Endothelial cell of umbilical vein (primary cell): ENCODE data around the gene DAP.

Experiments used
- POLR2A ChIP-seq: IDR thresholded peaks from 2 replicates; pipeline ENCODE4 v1.6.1; 2012; ENCODE audit warnings: low read depth, mild to moderate bottlenecking, control low read depth, low read length
- TF ChIP-seq, protein P1 (sequence below), 2 donors: IDR thresholded peaks; 1 replicate in 1 of 2; 2 replicates in 1 of 2; pipeline ENCODE4 v1.5.1; 2011; ENCODE audit warnings: low read length in 2 of 2, mild to moderate bottlenecking in 2 of 2, moderate library complexity in 2 of 2, control low read depth in 1 of 2, inconsistent platforms in 1 of 2, low read depth in 1 of 2; ENCODE audit not compliant: insufficient read depth in 1 of 2; ENCODE audit errors: extremely low read depth in 1 of 2

DNA sequence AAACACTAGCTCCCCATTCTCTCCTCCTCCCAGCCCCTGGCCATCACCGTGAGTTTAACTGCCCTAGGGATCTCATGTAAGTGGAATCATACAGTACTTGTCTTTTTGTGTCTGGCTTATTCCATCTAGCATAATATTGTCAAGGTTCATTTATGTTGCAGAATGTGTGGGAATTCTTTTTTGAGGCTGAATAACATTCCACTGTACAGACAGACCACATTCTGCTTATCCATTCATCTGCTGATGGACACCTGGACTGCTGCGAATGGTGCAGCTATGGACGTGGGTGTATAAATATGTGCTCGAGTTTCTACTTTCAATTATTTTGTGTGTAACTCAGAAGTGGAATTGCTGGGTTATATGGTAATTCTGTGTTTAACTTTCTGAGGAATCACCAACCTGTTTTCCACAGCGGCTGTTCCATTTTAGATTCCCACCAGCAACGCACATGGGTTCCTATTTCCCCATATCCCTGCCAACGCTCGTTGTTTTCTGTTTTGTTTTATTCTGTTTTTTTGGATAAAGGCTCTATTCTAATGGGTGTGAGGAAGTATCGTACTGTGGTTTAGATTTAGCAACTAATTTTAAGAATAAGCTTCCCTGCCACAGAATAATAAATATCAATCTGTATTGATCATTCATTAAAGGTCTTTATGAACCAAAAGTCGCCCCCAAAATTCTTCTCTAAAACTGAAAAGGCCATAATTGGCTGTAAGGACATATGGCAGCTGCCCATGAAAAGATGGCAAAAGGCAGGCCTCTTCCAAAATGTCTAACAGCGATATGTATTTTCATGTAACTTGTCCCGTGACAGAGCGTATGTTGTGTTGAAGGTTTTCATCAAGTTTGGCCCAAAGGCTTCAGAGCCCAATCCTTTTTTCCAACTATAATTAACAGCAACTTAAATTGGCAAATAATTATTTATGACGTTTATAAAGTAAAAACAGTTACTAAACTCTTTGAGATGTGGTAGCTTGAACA, 70.3 kb downstream of the DAP start:
- TF ChIP-seq, protein P1, sequence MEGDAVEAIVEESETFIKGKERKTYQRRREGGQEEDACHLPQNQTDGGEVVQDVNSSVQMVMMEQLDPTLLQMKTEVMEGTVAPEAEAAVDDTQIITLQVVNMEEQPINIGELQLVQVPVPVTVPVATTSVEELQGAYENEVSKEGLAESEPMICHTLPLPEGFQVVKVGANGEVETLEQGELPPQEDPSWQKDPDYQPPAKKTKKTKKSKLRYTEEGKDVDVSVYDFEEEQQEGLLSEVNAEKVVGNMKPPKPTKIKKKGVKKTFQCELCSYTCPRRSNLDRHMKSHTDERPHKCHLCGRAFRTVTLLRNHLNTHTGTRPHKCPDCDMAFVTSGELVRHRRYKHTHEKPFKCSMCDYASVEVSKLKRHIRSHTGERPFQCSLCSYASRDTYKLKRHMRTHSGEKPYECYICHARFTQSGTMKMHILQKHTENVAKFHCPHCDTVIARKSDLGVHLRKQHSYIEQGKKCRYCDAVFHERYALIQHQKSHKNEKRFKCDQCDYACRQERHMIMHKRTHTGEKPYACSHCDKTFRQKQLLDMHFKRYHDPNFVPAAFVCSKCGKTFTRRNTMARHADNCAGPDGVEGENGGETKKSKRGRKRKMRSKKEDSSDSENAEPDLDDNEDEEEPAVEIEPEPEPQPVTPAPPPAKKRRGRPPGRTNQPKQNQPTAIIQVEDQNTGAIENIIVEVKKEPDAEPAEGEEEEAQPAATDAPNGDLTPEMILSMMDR (IDR thresholded peaks at IDR 0.05; ENCODE audit: extremely low read depth in 1 of 2, insufficient read depth in 1 of 2, low read depth in 1 of 2, low read length in 2 of 2): no peak
- no peak for TF ChIP-seq POLR2A
